Middle frontal gyrus (tissue), 1 donor: ENCODE data around the gene LPAR1.

Experiments
- DNase-seq: peaks from one replicate; pipeline ENCODE4 v3.0.0-alpha.2; 2015; ENCODE audit warnings: low spot score; ENCODE audit errors: extremely low spot score

The LPAR1 gene

GRCh38 chr9:111037708-111038330 lies 451 bp downstream of the LPAR1 start:
- no peak for DNase-seq

- no peak for DNase-seq
Observed at GRCh38 chr9:111037356-111037707, 938 bp downstream of the LPAR1 start.

GRCh38 chr9:111036946-111037345 lies 1.3 kb downstream of the LPAR1 start:
- no peak for DNase-seq

GRCh38 chr9:111036429-111036789 lies 1.9 kb downstream of the LPAR1 start:
- DNase-seq = no peak

GRCh38 chr9:111035543-111036428 lies 2.5 kb downstream of the LPAR1 start:
- no peak for DNase-seq

- DNase-seq = no peak
Observed at GRCh38 chr9:111034898-111035539, 3.3 kb downstream of the LPAR1 start.

GRCh38 chr9:111034170-111034897 lies 3.9 kb downstream of the LPAR1 start:
- DNase-seq = no peak

- DNase-seq = no peak
Observed at GRCh38 chr9:111030492-111030891, 7.8 kb downstream of the LPAR1 start.

- DNase-seq = no peak
Observed at GRCh38 chr9:111029260-111029659, 9.0 kb downstream of the LPAR1 start.

- DNase-seq = no peak
Observed at GRCh38 chr9:111027798-111028197, 10.5 kb downstream of the LPAR1 start.

GRCh38 chr9:111023128-111023527 lies 15.1 kb downstream of the LPAR1 start:
- DNase-seq = no peak

GRCh38 chr9:111020594-111020993 lies 17.7 kb downstream of the LPAR1 start:
- DNase-seq = no peak

GRCh38 chr9:111016426-111017045 lies 21.7 kb downstream of the LPAR1 start:
- no peak for DNase-seq

GRCh38 chr9:111016016-111016415 lies 22.3 kb downstream of the LPAR1 start:
- DNase-seq = no peak

GRCh38 chr9:111013707-111014106 lies 24.6 kb downstream of the LPAR1 start:
- no peak for DNase-seq

- no peak for DNase-seq
Observed at GRCh38 chr9:111013250-111013649, 25.0 kb downstream of the LPAR1 start.

- no peak for DNase-seq
Observed at GRCh38 chr9:111008158-111009075, 29.9 kb downstream of the LPAR1 start.

- DNase-seq = no peak
Observed at GRCh38 chr9:111005746-111006470, 32.4 kb downstream of the LPAR1 start.

- DNase-seq = no peak
Observed at GRCh38 chr9:111004936-111005335, 33.3 kb downstream of the LPAR1 start.

GRCh38 chr9:111003182-111003581 lies 35.1 kb downstream of the LPAR1 start:
- DNase-seq = no peak
